Fibroblast of skin of back (primary cell): ENCODE results near the gene AHNAK.

Source experiments
- DNase-seq: peaks from one replicate; pipeline ENCODE4 v3.0.0-alpha.2; 2013

The AHNAK gene

DNA sequence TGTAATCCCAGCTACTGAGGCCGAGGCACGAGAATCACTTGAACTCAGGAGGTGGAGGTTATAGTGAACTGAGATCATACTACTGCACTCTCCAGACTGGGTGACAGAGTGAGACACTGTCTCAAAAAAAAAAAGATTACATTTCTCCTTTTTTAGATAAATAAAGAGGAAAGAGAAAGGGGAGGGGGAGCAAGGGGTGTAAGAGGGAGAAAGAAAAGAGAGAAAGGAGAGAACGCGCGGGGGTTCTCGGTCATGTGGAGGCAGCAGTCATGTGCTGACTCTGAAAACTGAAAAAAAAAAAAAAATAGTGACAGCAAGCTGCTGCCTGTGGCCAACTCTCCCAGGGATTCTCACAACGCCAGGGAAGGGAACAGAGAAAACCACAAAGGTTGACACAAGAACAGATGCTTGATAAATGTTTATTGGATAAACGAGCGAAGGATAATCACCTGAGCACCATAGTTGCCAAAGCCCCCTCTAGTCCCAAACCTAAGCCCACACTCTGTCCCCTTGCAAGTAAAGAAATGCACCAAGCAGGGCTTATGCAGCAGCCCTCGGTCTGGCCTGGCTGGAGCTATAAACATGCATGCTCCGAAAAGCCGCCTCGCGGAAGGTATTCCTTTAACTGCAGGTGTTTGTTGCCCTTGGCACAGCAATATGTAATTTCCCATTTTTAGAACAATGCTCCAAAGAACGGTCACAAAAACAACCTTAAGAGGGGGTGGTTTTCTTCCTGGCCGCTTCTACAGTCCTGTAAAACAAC lies 113.3 kb downstream of the AHNAK start:
- DNase-seq: no peak

DNA sequence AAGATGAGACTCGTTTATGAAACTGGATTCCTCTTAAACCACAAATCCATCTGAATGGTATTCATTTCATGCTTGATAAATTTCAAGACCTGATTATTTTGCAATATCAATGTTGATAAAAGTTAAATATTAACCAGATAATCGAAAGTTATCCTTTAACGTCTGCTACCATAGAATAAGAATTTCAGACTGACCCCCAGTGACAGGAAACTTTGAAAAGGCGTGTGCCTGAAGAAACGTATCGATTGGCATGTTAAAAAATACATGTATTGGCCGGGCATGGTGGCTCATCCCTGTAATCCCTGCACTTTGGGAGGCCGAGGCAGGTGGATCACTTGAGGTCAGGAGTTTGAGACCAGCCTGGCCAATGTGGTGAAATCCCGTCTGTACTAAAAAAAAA lies 113.9 kb downstream of the AHNAK start:
- DNase-seq: no peak

DNA sequence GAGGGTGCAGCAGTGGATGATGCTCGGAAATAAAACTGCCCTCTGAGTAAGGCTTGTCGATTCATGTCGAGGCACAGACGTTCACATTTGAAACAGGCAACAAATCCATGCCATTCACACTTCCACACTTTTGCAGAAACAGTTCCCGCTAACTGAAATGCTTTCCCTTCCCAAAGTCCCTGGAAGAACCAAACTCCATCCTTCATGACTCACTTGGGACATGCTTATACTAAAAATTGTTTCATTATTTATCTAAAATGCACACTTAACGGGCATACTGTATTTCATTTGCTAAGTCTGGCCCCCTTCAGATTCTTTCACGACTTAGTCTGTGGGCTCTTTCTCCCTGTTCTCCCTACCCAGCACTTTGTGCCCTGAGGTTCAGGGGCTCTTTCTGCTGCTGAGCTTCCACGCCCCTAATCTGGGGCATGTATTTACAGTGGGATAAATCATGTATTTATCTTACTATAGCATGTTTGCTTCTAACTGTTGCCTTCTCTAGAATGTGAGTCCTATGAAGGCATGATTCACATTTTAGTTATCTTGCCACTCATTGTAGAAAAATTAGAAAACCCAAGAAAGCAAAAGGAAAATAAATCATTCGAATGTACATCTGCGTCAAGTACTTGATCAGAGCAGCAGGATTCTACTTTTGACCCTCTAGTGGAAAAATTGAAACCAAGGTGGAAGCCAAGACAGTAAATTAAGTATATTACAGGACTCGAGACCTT lies 115.3 kb downstream of the AHNAK start:
- peak; percentile 91 for DNase-seq

DNA sequence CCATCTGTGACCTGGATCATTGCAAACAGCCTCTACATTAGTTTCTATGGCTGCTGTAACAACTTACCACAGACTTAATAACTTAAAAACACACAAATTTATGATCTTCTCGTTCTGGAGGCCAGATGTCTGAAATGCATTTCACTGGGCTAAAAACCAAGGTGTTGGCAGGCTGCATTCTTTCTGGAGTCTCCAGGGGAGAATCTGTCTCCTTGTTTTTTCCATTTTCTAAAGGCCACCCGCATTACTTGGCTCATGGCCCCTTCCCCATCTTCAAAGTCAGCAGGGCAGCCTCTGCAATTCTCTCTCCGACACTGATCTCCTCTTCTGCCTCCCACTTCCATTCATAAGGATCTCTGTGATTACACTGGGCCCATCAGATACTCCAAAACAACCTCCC lies 116.2 kb downstream of the AHNAK start:
- no peak for DNase-seq

DNA sequence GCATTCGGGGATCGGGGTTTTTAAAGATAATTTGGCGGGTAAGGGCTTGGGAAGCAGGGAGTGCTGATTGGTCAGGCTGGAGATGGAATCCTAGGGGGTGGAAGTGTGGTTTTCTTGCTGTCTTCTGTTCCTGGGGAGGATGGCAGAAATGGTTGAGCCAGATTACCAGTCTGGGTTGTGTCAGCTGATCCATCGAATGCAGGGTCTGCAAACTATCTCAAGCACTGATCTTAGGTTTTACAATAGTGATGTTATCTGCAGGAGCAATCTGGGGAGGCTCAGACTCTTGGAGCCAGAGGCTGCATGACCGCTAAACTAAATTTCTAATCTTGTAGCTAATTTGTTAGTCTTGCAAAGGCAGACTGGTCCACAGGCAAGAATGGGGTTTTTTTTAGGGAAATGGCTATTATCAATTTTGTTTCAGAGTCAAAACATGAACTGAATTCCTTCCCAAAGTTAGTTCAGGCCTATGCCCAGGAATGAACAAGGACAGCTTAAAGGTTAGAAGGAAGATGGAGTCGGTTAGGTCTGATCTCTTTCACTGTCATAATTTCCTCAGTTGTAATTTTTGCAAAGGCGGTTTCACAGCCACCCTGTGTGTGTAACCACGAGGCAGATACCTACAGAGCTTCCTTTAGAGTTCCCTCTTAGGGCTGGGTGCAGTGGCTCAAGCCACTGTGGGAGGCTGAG lies 117.6 kb downstream of the AHNAK start:
- no peak for DNase-seq

DNA sequence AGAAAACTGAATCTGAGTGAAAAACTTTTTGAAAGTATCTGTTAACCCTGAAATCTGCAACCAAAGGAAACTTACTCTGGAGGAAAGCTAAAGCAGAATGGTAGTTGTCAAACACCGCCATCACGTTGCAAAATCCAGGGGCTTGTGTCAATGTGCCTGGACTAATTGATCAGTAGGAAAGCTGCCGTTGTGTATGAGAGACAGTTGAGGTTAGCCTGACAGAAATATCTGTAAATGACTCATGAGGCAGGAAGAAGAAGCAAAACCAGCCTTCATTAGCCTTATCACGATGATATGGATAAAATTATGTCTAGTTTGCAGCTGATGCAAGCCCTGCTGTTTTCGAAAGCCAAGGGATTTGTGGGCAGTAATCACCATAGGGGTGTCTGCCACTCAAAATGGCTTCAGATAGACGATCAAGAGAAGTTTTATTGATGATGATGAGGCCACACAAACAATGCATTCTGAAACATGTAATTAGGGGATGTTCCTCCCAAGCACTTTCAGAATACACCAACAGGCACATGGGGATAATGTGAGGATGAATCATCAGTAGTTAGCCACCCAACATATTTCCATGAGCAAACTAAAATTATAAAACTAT lies 118.9 kb downstream of the AHNAK start:
- peak; percentile 67 for DNase-seq

DNA sequence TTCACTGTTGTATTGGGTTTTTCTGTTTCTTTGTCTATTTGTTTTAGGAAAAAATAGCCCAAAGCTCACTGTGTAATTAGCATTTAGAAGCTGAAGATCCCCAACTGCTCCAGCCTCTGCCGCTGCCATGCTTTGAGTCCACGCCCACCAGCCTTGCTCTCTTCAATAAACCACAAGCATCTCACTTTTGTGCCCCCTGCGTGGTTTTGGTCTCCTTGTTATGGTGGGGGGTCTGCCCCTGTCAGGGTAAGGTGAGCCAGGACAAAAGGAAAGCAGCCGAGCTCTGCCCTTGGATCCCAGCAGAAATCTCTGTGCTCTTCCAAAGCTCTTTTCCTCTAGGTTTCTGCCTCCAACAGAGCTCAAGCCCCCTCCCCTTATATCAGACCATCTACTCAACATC lies 123.6 kb downstream of the AHNAK start:
- DNase-seq: no peak

DNA sequence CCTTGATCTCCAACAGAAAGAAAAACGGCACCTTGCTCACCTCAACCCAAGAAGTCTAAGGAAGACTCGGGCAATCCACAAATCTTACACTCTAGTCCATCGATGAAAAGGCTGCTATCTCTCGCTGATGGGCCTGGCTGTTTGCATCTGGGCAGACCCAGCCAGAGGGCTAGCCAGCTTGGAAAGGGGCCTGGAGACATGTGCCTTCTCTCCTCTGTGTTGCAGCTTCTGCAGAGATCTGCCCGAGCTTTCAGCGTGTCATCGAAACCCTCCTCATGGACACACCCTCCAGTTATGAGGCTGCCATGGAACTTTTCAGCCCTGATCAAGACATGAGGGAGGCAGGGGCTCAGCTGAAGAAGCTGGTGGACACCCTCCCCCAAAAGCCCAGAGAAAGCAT lies 124.6 kb downstream of the AHNAK start:
- no peak for DNase-seq

DNA sequence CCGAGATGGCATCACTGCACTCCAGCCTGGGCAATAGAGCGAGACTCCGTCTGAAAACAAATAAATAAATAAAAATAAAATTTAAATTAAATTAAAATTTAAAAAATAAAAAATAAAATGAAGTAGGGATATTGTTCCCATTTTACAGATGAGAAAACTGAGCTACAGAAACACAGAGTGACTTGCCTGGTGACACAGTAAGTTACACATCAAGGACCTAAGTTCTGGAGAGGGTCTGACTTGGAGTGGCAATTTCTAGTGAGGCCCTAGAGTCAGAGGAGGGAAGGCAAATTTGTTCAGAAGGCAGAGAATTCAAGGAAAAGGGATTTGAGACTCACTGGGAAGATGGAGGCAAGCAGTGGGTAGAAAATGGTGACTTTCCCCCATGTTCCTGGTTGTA lies 125.7 kb downstream of the AHNAK start:
- no peak for DNase-seq

DNA sequence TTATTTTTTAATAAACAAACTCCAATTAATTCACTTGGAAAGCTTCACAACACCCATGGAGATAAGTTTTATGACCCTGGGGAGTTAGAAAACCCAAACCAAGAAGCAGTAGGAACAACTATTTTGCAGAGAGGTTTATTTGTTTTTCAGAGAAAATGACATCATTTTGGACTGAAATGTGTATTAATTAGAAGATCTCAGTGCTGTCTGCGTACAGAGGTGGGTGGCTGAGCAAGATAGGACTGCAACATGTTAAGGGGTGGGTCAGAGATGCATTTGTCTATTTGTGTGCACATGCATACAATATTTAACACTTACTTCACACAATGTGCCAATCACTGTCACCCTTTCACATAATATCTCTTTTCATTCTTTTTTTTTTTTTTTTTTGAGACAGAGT lies 126.7 kb downstream of the AHNAK start:
- DNase-seq: no peak

DNA sequence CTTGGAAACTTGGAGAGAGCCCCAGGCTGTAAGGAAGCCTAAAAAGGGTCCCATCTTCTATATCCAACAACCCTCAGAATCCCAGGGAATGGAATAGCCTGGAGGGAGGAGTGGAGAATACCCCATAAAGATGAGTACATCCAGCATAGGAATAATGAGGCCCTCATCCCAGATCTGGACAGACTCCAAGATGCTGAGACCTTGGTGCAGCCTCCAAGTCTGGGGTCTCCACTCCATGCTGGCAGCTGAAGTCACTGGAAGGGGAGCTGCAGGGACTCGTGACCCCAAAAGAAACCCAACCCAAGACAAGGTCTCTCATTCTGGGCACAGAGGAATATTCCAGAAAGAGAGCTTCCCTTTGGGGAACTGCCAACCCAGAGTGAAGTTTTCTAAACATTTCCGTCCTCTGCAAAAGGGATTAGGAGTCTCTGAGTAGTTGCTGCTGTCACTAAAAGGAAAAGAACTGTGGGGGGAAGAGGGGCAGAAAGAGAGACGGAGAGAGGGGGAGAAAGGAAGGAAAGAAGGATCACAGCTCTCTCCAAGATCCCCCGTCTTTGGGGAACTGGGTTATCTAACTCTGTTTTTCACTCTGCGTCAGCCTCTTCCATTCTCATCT lies 127.2 kb downstream of the AHNAK start:
- DNase-seq: no peak

DNA sequence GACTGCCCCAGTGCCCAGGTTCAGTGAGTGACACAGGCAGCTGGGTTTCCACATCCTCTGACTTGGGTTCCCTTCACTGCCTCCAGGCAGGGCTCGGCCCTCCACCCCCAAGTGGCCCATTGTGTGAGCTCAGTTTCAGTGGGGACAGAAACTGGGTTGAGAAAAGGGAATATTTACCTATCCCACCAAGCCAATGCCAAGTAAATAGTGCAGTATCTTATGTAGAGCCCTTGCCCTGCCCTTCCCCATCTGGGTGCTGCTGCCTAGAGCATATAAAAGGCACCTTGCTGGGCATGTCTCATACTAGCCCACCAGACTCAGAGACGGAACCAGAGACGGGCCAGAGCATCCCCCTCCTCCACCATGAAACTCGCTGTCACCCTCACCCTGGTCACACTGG lies 127.9 kb downstream of the AHNAK start, which contains the start of gene SCGB1A1:
TSS of gene SCGB1A1 (plus strand) at position 301 of the 400 bp plus-strand sequence. CDS start at position 364, 63 bp downstream.
- DNase-seq: no peak

DNA sequence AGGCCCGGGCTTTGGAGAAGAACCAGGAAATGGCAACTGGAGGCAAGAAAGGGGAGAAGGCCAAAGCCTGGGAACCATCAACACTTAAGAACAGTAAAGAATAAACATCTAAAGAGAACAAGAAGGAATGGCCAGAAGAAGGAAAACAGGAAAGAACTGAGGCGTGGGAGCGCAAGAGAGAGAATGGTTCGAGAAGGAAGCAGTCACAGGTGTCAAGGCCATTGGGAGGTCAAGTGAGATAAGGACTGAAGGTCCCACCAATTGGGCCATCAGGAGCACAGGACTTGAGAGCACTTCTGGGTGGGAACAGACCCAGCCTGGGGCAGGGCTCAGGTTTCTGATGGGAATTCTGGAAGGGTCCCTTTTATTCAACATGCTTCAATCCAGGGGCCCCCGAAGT lies 128.5 kb downstream of the AHNAK start:
- DNase-seq: no peak

DNA sequence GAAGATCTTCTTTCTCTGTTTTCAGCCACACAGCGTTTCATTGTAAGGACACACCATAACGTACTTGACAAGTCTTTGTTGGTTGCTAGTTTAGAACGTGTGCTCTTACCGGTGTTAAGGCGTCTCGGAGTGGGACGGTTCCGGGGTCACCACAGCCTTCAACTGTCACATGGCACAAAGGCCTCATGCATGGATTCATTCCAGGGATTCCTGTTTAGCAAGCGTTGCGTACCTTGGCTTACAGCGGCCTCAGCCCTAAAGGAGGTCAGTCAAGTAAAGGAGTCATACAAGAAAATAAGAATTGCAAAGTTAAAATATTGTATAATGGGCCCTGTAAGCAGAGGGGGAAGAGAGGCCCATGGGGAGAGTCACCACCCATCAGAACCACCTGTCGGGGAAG lies 130.0 kb downstream of the AHNAK start:
- DNase-seq: no peak

DNA sequence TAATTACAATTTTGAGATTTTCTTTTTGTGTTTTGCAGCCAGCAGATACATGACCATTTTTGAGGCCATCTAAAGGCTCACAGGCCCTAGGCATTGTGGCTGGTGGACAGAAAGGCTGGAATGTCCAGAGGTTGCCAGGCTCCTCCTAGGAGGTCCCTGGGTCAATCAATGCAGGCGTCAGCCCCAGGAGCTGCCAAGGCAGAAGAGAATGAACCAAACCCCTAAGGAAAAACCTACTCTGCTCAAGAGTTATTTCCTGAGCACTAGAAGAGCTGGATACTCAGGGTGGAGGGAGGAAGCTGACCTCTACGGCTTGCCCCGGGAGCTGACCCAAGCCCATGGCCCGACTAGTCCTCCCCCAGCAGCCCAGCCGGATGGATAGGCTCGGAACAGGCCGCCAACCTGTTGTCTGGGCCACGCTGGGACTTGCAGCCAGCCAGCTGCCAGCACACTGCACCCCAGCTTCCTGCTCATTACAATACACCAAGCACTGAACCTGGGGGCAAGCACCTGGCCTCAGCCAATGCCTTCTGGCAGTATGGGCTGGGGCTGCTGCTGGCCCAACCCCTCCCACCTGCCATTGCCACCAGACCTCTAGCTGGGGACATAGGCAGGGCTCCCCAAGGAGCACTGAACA lies 133.4 kb downstream of the AHNAK start:
- no peak for DNase-seq

DNA sequence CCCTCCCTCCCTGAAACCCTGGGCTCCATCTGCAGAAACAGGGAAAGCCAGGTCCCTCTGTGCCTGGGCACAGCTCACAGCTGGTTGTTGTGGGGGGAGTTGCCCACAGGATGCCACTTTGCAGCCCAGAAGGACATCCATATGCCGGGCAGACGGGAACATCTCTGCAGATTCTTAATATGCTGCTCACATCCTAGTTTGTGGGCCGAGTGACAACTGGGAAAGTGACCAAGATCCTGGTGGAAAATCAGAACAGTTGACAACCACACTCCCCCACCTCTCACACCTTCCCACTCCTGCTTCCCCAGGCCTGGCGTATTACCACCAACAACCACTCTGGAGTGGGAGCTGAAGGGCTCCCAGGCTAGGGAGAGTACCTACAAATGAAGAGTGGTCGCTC lies 135.1 kb downstream of the AHNAK start:
- no peak for DNase-seq

DNA sequence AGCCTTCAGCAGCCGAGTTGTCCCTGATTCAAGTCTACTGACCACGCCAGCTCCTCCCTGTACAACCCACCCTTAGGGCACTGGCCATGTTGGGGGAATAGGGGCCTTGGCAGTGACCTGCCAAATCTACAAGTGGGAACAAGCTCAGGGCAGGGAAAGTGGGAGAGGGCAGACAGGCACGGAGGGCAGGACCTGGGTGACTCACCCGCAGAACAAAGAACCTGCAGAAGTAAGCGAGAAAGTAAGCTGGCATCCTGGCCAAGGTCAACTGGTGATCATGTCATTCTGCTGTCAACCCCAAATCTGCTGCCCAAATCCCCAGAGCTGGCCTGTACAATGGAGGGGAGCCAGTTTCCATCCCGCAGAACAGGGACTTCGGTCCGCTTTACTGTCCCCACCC lies 135.6 kb downstream of the AHNAK start:
- DNase-seq: no peak

DNA sequence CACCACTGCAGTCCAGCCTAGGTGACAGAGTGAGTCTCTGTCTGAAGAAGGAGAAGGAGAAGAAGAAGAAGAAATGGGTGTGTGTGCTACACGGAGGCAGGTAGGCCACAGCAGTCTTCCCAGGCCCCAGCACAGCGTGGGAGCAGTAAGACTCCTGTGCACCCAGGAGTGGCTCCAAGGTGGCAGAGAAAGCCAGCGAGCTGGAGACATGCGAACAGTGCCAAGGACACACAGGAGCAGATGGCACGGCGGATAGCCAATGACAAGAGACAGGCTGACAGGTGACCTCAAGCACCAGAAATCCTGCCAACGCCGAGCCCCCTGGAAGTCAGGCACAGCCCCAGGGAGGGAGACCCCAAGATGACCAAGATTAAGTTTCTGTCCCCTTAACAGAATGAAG lies 136.8 kb downstream of the AHNAK start:
- no peak for DNase-seq

DNA sequence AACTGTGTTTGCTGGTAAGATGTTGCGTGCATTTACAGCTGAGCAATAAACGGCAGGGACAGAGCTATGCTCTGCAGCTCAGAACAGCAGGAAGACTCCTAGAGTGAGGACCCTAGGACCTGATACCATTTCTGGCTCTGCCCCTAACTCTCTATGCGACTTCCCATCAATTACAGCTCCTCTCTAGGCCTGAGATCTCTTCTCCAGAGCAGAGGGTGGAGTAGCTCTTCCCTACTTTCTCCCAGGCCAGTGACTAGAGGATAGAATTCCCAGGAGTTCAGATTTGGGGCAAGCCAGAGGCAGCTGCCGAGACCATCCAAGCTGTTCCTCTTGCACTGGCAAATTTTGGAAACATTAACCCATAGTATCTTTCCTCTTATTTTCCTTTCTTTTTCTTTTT lies 140.6 kb downstream of the AHNAK start:
- no peak for DNase-seq

DNA sequence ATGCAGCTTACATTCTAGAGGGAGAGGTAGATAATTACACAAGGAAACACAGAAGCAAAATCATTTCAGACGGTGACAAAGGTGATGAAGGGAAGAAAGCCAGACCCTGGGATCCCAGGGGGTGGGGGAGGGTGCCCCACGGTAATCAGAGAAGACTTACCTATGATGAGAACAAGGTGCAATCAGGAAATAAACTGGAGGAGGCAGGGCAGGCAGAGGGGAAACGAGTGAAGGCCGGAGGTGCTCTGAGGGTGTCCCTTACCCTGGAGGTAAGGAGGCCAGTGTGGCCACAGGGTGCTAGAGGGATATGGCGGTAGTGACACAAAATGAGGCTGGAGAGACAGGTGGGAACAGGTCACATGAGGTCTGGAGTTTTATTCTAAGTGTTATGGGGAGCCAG lies 141.7 kb downstream of the AHNAK start:
- no peak for DNase-seq

DNA sequence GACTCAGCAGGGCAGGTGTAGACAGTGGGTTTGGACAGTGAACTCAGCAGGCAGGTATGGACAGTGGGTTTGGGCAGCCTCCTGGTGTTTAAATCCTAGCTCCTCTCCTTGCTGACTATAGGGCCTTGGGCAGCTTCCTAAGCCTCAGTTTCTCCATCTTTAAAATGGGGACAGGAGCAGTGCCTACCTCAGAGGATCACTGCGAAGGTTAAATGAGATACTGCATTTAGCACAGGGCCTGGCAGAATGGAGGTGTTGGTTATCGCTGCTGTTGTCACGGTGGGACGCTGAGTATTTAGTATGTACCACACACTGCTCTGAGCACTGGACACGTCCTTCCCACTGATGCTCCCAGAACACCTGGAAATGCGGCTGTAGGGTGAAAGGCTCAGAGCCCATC lies 142.2 kb downstream of the AHNAK start:
- no peak for DNase-seq
